ENCODE results near the gene STK16. TPM values are rescaled to one million over a fixed set of nuclear protein-coding genes. Genes with fewer than 3 reads are reported as not detected.

Gene STK16
- total and polyA plus RNA-seq, 2 of the 13 experiments (the other 11 are each of a cell fraction or from before 2014, with no cell fraction given) = 28.0 to 50.9 TPM

GRCh38 chr2:219207134-219207883 lies 38.0 kb upstream of the STK16 start (continued):
- TF ChIP-seq HINFP (CRISPR knock-in tag; IDR thresholded peaks at IDR 0.05; ENCODE audit: low read depth) = peak; percentile 65; the same call in 1 of the 2 replicates
- no peak for TF ChIP-seq DR1 (CRISPR knock-in tag; IDR thresholded peaks at IDR 0.05)
- TF ChIP-seq, protein P1, sequence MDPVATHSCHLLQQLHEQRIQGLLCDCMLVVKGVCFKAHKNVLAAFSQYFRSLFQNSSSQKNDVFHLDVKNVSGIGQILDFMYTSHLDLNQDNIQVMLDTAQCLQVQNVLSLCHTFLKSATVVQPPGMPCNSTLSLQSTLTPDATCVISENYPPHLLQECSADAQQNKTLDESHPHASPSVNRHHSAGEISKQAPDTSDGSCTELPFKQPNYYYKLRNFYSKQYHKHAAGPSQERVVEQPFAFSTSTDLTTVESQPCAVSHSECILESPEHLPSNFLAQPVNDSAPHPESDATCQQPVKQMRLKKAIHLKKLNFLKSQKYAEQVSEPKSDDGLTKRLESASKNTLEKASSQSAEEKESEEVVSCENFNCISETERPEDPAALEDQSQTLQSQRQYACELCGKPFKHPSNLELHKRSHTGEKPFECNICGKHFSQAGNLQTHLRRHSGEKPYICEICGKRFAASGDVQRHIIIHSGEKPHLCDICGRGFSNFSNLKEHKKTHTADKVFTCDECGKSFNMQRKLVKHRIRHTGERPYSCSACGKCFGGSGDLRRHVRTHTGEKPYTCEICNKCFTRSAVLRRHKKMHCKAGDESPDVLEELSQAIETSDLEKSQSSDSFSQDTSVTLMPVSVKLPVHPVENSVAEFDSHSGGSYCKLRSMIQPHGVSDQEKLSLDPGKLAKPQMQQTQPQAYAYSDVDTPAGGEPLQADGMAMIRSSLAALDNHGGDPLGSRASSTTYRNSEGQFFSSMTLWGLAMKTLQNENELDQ (CRISPR knock-in tag; IDR thresholded peaks at IDR 0.05; ENCODE audit: borderline replicate concordance) = no peak
- TF ChIP-seq TIGD3 (CRISPR knock-in tag; IDR thresholded peaks at IDR 0.05; ENCODE audit: borderline replicate concordance) = no peak
- no peak for TF ChIP-seq ZNF75D (CRISPR knock-in tag; IDR thresholded peaks at IDR 0.05; ENCODE audit: borderline replicate concordance)
- TF ChIP-seq HES4 (CRISPR knock-in tag; IDR thresholded peaks at IDR 0.05; ENCODE audit: borderline replicate concordance) = 0 out of 2 replicates have a peak, but pooled peaks have one; percentile 57
- no peak for TF ChIP-seq SMARCE1 (IDR thresholded peaks at IDR 0.05; ENCODE audit: borderline replicate concordance)
- no peak for TF ChIP-seq MATR3 (CRISPR knock-in tag; IDR thresholded peaks at IDR 0.05)
- TF ChIP-seq ZNF614 (CRISPR knock-in tag; IDR thresholded peaks at IDR 0.05; ENCODE audit: borderline replicate concordance) = 0 out of 2 replicates have a peak, but pooled peaks have one; percentile 4
- TF ChIP-seq KDM4B (CRISPR knock-in tag; IDR thresholded peaks at IDR 0.05) = no peak
- TF ChIP-seq, protein P2, sequence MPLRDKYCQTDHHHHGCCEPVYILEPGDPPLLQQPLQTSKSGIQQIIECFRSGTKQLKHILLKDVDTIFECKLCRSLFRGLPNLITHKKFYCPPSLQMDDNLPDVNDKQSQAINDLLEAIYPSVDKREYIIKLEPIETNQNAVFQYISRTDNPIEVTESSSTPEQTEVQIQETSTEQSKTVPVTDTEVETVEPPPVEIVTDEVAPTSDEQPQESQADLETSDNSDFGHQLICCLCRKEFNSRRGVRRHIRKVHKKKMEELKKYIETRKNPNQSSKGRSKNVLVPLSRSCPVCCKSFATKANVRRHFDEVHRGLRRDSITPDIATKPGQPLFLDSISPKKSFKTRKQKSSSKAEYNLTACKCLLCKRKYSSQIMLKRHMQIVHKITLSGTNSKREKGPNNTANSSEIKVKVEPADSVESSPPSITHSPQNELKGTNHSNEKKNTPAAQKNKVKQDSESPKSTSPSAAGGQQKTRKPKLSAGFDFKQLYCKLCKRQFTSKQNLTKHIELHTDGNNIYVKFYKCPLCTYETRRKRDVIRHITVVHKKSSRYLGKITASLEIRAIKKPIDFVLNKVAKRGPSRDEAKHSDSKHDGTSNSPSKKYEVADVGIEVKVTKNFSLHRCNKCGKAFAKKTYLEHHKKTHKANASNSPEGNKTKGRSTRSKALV (CRISPR knock-in tag; IDR thresholded peaks at IDR 0.05) = no peak
- no peak for TF ChIP-seq ZNF430 (CRISPR knock-in tag; IDR thresholded peaks at IDR 0.05)
